Left hindlimb (tissue), 1 donor: ENCODE results near the gene GJD2.

ENCODE experiments used
- DNase-seq: peaks from one replicate; pipeline ENCODE4 v3.0.0-alpha.2; 2018

The GJD2 gene

DNA sequence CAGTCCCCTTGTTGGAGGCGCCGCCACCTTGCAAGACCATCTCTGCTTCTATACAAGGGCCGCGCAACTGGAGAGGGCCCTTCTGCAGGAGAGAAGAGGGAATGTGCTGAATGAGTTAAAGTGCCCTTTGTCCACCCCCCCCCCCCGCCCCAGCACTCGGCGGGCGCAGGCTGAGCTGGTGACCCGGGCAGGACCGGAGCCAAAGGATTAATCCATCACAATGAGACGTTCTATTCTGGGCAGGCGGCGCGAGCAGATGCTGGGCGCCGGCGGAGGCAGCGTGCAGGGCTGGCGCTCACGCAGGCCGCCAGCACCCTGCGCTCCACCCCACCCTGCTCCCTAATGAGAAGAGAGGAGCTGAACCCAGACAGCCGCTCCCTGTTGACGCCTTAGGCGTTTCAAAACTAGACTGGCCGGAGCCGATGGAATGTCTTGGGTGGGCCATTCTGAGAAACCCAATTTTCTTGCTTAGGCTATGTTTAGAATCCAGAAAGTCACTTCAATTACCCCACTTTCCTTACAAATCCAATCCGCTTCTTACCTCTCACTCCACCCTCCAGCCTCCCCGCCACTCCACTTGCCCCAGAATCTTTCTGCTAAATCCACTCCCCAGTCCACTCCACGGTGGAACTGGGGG is 32.9 kb downstream of the GJD2 start:
- DNase-seq = peak; percentile 75

DNA sequence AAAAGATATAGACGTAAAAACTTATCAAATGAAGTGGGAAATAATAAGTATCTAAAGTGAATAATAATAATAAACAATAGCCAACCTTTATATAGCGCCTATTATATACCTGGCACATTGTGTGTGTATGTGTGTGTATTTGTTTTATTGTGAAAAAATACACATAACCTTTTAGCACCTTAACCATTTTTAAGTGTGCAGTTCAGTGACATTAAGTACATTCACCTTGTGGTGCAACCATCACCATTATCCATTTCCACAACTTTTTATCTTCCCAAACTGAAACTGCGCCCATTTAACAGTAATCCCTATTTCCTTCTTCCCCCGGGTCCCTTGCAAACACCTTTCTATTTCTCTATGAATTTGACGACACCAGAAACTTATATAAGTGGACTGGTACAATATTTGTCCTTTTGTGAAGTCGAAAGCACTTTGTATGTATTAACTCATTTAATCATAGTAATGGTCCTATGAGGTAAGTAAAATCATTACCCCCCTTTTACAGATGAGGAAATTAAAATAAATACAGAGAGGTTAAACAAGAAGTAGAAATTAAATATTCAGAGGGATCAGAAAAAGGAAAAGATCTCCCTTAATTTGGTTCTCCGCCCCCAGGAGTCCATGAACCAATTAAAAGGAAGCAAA is 33.5 kb downstream of the GJD2 start:
- no peak for DNase-seq

DNA sequence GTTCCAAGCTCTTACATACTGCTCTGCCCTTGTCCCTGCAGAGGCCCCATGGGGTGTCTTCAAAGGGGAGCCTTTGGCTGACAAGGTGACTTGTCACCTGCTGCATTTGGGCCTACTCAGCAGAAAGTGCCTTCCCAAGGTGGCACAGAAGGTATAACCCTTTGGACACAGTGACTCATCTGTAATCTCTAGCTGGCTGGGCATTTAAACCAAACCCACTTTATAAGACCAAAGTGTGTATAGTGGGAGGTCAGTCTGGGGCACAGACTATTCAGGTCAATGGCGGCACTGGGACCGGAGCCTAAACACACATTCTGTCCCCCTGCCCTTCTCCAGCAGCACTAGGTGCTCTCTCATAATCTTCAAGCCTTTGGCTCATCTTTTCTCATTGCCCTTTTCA is 35.1 kb downstream of the GJD2 start:
- DNase-seq = no peak

DNA sequence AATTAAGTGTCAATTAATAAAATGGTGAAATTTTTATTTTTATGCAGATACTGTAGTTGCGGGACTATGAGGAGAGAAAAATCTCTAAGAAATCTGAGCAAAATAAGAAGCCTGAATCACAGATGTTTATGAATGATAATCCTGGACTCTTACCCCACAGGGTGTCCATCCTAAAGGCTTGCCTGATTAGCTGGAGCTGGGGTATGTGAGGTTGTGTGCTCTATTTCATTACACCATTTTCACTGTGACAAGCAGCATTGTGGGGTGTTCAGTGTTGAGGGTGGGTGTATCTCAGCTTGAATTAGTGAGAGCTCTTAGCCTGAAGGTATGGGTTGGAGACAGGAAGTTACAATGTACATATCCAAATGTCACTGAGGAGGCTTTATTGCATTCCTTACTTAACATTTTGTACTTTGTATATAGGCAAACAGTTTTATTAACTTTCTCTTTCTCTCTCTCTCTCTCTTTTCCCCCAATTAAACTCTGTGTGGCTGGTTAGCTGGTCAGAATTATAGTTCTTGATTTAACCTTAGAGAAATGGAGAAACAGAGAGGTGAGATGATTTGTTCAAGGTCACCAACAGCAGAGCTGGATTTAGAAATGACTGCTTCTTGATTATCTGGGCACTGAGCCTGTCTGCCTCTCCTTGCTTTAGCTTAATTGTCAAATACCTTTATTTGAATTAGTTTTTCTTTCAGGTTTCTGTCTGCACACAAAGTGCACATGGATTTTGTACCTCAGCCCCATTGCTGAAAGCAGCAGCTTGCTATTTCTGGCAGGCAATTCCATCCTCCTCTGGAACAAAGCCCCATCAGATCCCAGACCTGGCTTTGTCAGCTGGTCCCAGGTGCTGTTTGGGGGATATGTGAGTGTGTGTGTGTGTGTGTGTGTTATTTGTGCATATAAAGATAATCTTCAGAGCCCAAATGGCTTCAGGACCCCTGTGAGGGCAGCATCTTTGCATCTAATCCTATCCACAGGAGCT is 35.8 kb downstream of the GJD2 start:
- no peak for DNase-seq

DNA sequence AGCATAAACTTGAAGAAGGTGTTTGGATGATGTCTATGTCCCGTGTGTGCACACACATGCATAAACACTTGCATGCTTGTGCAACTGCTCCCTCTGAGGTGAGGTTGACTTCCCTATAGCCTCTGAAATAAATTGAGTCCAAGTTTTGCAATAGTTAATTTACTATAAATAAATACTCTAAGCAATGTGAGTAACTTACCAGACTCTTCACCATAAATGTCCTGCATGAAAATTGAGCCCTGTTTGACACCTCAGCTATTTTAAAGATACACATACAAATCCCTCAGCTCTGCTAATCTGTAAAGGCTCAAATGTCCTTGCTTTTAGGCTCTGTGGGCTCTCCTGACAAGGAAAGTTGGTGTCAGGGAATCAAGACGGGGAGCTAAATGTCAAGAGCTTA is 37.1 kb downstream of the GJD2 start:
- no peak for DNase-seq

DNA sequence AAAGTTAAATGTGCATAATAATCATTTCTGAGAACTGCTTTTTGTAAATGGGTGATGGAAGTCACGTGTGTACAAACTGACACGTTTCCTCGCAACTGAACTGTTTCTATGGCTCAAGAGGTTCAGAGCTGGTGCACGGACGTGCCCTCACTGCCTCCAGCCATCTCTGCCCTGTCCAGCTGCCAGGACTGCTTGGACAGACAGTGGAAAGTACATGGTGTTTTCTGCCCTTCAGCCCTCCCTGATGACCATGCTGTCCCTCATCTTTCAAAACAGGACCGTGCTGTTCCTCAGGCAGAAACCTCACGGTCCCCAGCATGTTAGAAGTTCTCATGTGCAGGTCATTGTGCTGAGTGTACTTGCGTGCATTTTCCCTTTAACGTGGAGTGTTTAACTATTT is 38.7 kb downstream of the GJD2 start:
- no peak for DNase-seq

DNA sequence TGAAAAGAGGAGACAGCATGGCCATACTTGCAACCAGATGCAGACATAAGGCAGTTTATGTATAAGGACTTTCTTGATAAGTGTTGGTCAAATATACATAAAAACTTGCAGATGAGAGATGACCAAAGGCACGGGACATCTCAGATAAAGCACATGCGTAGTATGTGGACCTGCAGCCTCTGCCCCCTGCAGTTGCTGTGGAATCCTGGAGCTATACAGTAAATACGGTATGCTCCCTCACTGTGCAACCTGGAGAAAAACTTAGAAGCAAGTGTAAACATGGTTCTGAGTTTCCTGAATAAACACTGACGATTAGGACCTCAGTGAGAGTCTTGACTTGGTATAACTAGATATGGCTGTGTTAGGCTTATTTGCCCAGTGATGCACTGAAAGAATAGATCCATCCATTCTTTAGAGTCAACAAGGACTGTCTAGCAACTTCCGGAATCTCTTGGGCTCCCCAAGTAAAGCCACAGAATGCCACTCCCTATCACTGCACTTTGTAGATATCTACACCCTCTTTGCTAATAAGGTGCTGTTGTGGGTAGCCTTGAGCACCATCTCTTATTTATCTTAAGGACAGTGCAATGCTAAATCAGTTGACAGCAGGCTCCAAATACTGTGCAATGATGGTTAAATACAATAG is 40.2 kb downstream of the GJD2 start:
- DNase-seq = no peak

DNA sequence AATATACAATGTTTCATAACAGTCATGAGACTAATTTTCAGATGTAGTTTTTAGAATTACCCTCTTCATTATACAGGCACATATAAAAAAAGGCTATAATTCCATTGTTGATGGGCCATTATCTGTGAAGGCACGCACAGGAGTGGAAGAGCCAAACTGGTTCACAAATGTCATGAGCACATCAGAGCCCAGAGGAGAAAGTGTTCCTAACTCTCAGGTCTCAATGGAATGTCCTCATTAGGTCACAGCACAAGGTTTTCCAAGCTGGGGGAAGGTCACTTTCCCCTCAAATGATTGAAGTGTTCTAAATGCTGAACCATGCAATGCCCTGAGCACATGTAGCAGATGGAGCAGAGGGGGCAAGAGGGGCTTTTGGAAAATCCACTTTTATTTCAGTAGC is 41.2 kb downstream of the GJD2 start:
- no peak for DNase-seq

DNA sequence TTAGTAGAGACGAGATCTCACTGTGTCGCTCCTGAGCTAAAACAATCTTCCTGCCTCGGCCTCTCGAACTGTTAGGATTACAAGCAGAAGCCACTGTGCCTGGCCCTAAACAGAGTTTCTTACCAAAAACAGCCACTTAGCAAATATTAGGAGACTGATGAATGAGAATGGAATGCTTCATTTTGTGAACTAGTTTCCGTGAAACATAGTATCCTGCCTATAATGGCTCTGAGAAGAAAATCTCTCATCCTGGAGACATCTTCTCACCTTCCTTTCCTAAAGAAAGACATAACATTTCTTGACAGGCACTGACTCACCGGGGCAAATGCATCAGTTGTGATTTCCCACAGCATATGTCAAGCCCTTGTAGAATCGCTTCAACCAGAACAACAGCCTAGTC is 44.9 kb downstream of the GJD2 start:
- DNase-seq = no peak

DNA sequence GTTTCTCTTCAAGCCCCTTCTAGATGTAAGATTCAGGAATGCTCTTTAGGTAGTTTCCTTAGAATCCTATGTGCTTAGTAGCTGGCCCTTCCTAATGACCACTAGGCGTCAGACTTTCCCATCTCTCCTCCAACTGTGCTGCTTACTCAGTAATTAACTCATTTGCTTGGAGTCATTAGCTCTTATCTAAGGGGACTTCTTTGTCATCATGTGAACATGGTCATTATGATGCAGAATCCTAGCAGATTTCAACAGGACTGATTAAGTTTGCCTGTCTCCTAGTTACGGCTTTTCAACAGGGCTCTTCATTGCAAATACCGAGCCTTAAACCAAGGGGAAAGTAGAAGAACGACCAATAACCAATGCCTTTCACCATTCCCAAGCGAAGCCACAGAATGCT is 46.4 kb downstream of the GJD2 start:
- no peak for DNase-seq

DNA sequence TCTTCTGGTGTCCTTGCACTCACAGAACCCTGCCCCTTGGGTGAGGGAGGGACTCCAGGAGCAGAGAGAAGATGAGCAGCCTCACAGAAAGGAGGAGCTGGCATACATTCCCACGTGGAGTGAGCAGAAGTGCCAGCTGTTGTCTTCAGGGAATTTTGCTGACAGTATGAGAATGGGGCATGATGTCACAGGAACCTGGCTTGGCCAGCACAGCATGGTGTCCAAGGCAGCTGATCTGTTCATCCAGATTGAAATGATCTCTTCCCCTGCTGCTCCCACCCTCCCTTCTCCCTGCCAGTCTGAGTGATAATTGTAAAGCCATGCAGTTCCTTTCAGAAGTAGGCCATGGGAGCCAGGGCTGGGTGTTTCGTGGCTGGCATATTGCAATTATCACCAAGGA is 53.3 kb downstream of the GJD2 start:
- no peak for DNase-seq
